Erythroblast (primary cell): ENCODE results near the gene WSB1.

ENCODE experiments used
- GATA1 ChIP-seq: IDR thresholded peaks from 2 replicates; pipeline ENCODE4 v1.6.1; 2011; ENCODE audit warnings: low read depth, mild to moderate bottlenecking, control low read depth, low read length, moderate library complexity
- POLR2A ChIP-seq: IDR thresholded peaks from 2 replicates; pipeline ENCODE4 v1.6.1; 2011; ENCODE audit warnings: mild to moderate bottlenecking, low read length

DNA sequence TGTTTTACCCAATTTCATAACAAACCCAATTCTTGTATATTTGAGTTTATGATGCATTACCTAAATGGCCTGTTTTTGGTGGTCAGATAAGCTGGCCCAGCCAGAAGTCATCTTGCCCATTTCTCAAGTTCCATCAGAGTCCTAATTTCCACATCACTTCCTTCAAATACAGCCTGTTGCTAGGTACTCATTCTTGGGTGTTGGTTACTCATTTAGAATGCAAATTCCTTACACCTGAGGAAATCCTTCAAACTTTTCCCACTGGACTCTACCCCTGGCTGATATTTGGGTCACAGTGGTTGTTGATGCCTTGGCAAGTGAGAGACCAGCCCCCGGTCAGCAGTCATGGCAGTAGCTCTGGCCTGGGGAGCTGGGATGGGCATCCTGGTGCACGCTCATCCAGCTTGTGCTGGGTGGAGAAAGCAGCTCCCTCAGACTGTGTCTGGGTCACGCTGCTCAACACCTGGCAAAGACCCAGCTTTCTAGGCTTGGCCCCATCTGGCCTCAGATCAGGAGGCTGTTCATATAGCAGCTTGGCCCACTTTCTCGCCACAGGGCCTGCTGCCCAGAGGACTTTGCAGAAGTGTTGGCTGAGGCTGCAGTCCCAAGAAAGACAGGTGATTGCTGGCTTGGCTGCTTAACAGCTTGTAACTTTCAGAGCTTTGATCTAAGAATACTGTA lies 25.8 kb downstream of the WSB1 start:
- no peak for TF ChIP-seq POLR2A
- TF ChIP-seq GATA1 = no peak
